Measurements from ENCODE around the gene MGAT4A. TPM values are rescaled to one million over a fixed set of nuclear protein-coding genes. Genes with fewer than 3 reads are reported as not detected.

The MGAT4A gene
- polyA plus RNA-seq, 2 of the 4 experiments (the other 2 are of a cell fraction), result 0.61 to 2.6 TPM

- POLR2A ChIA-PET, result no interaction called here
- DNase-seq (ENCODE audit: low read depth in 1 of 2, low spot score in 1 of 2) (no peak), ATAC-seq (no peak), FAIRE-seq (no peak)
- WGBS (ENCODE audit: missing lambda C conversion rate), result 48% methylated on average over 2 of the region's 2 CpGs
- CTCF ChIA-PET, result interaction anchor here (1.4 kb wide), 1 partner anchor 9 kb away, joined by 3 read pairs; no protein-coding TSS in a partner anchor
- no peak overlapping the region for H3K4me3 ChIP-seq
- peaks cover 2% of the 10 kb centered on the region; the same call in 2 of the 3 replicates for H3K4me1 ChIP-seq
- TF ChIP-seq CEBPB (IDR thresholded peaks at IDR 0.05) (no peak), CHD4 (IDR thresholded peaks at IDR 0.05; ENCODE audit: borderline replicate concordance) (no peak), ELK1 (IDR thresholded peaks at IDR 0.05; ENCODE audit: low read depth, low read length) (no peak), RFX5 (IDR thresholded peaks at IDR 0.05) (no peak)
- H3K9me3 ChIP-seq, result no peaks in the 10 kb centered on the region
- H3K4me2 ChIP-seq, result no peak overlapping the region
- no peak overlapping the region for H3K27ac ChIP-seq
Measured at GRCh38 chr2:98726735-98727368, 4.1 kb downstream of the MGAT4A start.

GRCh38 chr2:98726205-98726604 is 4.7 kb downstream of the MGAT4A start:
- DNase-seq (ENCODE audit: low read depth in 1 of 2, low spot score in 1 of 2) (no peak), ATAC-seq (no peak), FAIRE-seq (no peak)
- Histone ChIP-seq H3K4me2 (no peak overlapping the region), H3K9me3 (no peaks in the 10 kb centered on the region), H3K27ac (no peak overlapping the region), H3K4me1 (no peaks in the 10 kb centered on the region), H3K4me3 (no peak overlapping the region)
- 85% methylated on average over 8 of the region's 8 CpGs for WGBS (ENCODE audit: missing lambda C conversion rate)
- TF ChIP-seq HOXB5 (CRISPR knock-in tag; IDR thresholded peaks at IDR 0.05) (no peak), CHD2 (IDR thresholded peaks at IDR 0.05; ENCODE audit: low read length, partially characterized antibody) (no peak), BHLHE40 (IDR thresholded peaks at IDR 0.05; ENCODE audit: low read depth, low read length) (no peak), HOXA7 (CRISPR knock-in tag; IDR thresholded peaks at IDR 0.05) (no peak), PBX3 (IDR thresholded peaks at IDR 0.05) (no peak), EHF (CRISPR knock-in tag; IDR thresholded peaks at IDR 0.05) (no peak), TP53 (CRISPR knock-in tag; IDR thresholded peaks at IDR 0.05) (no peak), E2F6 (IDR thresholded peaks at IDR 0.05; ENCODE audit: borderline replicate concordance, low read depth) (no peak), RCOR1 (IDR thresholded peaks at IDR 0.05; ENCODE audit: low read depth, low read length) (no peak), BCL3 (IDR thresholded peaks at IDR 0.05) (no peak), REST (IDR thresholded peaks at IDR 0.05) (no peak), HMGXB4 (CRISPR knock-in tag; IDR thresholded peaks at IDR 0.05; ENCODE audit: borderline replicate concordance) (no peak), RARB (CRISPR knock-in tag; IDR thresholded peaks at IDR 0.05) (no peak)
- CTCF ChIA-PET, result no interaction called here
- POLR2A ChIA-PET, result no interaction called here

All from A549 (cell line).